Stimulated activated CD4-positive, alpha-beta T cell treated with anti-CD3 and anti-CD28 coated beads, Interleukin-12 subunit alpha, Interleukin-12 subunit beta, amount 100 ng/mL, for 48 hours (primary cell): ENCODE measurements around the gene HIRA.
"Not testable (repeated sequence)": the region's sequence is repeated elsewhere in the genome, so short reads cannot be mapped to it uniquely, and the experiment has no call there.

Experiments
- DNase-seq, 3 donors: peaks; one replicate each; pipeline ENCODE4 v3.0.0-alpha.2; 2020; ENCODE audit warnings: low read depth in 2 of 3, low spot score in 1 of 3

The HIRA gene

GRCh38 chr22:19463491-19464469, 32.2 kb upstream of the HIRA start:
- DNase-seq, result no peak

GRCh38 chr22:19463008-19463407, 31.5 kb upstream of the HIRA start:
- DNase-seq, result no peak

GRCh38 chr22:19461506-19461905, 30.0 kb upstream of the HIRA start:
- no peak for DNase-seq

GRCh38 chr22:19460036-19460435, 28.5 kb upstream of the HIRA start:
- no peak for DNase-seq

- DNase-seq, result no peak
Measured at GRCh38 chr22:19457828-19458428, 26.4 kb upstream of the HIRA start.

GRCh38 chr22:19456541-19456940, 25.0 kb upstream of the HIRA start:
- no peak for DNase-seq

- no peak for DNase-seq
Measured at GRCh38 chr22:19455585-19456370, 24.2 kb upstream of the HIRA start.

GRCh38 chr22:19455033-19455432, 23.5 kb upstream of the HIRA start:
- DNase-seq, result no peak

- no peak for DNase-seq
Measured at GRCh38 chr22:19454156-19454555, 22.6 kb upstream of the HIRA start.

- no peak for DNase-seq
Measured at GRCh38 chr22:19453718-19454117, 22.2 kb upstream of the HIRA start.

- no peak for DNase-seq
Measured at GRCh38 chr22:19451570-19451969, 20.0 kb upstream of the HIRA start.

GRCh38 chr22:19450363-19451175, 19.0 kb upstream of the HIRA start:
- no peak for DNase-seq

- no peak for DNase-seq
Measured at GRCh38 chr22:19449422-19449767, 17.9 kb upstream of the HIRA start.

- peak in 2 of 3 donors; percentile 58 to 65 for DNase-seq
Measured at GRCh38 chr22:19448739-19449421, 17.3 kb upstream of the HIRA start.

GRCh38 chr22:19448076-19448607, 16.6 kb upstream of the HIRA start:
- DNase-seq, result no peak

- peak; percentile 76 to 87 (median 81) for DNase-seq
Measured at GRCh38 chr22:19447330-19448075, 16.0 kb upstream of the HIRA start, which contains the start of gene C22orf39. Gene C22orf39 (minus strand): TSS chr22:19447711. CDS start chr22:19447688, 23 bp downstream.

GRCh38 chr22:19446603-19447329, 15.2 kb upstream of the HIRA start:
- DNase-seq, result no peak

GRCh38 chr22:19445279-19445982, 13.9 kb upstream of the HIRA start:
- DNase-seq, result not testable (repeated sequence)
